GM23338 (cell line): ENCODE results near the gene PASK.

Experiments used
- CREB1 ChIP-seq: fragments of 250-450 bp; sonication (Bioruptor Pico); IDR thresholded peaks from 2 replicates; pipeline ENCODE4 v1.5.0; 2020; ENCODE audit warnings: low read depth, mild to moderate bottlenecking, moderate library complexity
- CTCF ChIP-seq, 2 experiments: fragments of 200-600 bp in 1 of 2; sonication (generic) in 1 of 2; conservative IDR thresholded peaks; 2 replicates each; pipeline versions ENCODE4 v1.5.1 to v1.6.1; 2016 to 2017; ENCODE audit warnings: antibody characterized with exemption in 2 of 2, low read depth in 2 of 2, mild to moderate bottlenecking in 2 of 2, moderate library complexity in 1 of 2
- EZH2 ChIP-seq: fragments of 200-600 bp; sonication (generic); IDR thresholded peaks from one replicate; pipeline ENCODE4 v1.8.0; 2017; ENCODE audit warnings: antibody characterized with exemption, mild to moderate bottlenecking, low read depth; ENCODE audit not compliant: unreplicated experiment
- EZH2phosphoT487 ChIP-seq: fragments of 200-600 bp; sonication (generic); IDR thresholded peaks from one replicate; pipeline ENCODE4 v1.8.1; 2018; ENCODE audit warnings: antibody characterized with exemption; ENCODE audit not compliant: unreplicated experiment
- POLR2AphosphoS5 ChIP-seq: IDR thresholded peaks from 2 replicates; pipeline ENCODE4 v1.6.1; 2016; ENCODE audit warnings: antibody characterized with exemption, low read depth
- REST ChIP-seq: IDR thresholded peaks from one replicate; pipeline ENCODE4 v1.6.1; 2018; ENCODE audit warnings: antibody characterized with exemption; ENCODE audit not compliant: unreplicated experiment
- ZNF331 ChIP-seq: fragments of 250-450 bp; sonication (Bioruptor Pico); IDR thresholded peaks from 2 replicates; pipeline ENCODE4 v1.5.0; 2020; ENCODE audit warnings: low read depth, mild to moderate bottlenecking, moderate library complexity

GRCh38 chr2:241088376-241088775 lies 60.9 kb downstream of the PASK start:
- TF ChIP-seq REST (no peak), EZH2 (no peak), CTCF (conservative IDR thresholded peaks at IDR 0.05; ENCODE audit: low read depth in 2 of 2) (no peak), ZNF331 (CRISPR knock-in tag) (no peak), CREB1 (CRISPR knock-in tag) (no peak), POLR2AphosphoS5 (no peak), EZH2phosphoT487 (no peak)
